NCI-H82 treated with DMSO at 0.1 percent for 48 hours (cell line): ENCODE data around the gene OR10P1.
"Not testable (repeated sequence)": the region's sequence is repeated elsewhere in the genome, so short reads cannot be mapped to it uniquely, and the experiment has no call there.

Experiments used
- DNase-seq: peaks from one replicate; lab custom pipeline; 2025; ENCODE audit not compliant: unreplicated experiment; lab: John Stamatoyannopoulos, UW

The OR10P1 gene

GRCh38 chr12:55650620-55651298 lies 14.1 kb downstream of the OR10P1 start:
- not testable (repeated sequence) for DNase-seq

DNA sequence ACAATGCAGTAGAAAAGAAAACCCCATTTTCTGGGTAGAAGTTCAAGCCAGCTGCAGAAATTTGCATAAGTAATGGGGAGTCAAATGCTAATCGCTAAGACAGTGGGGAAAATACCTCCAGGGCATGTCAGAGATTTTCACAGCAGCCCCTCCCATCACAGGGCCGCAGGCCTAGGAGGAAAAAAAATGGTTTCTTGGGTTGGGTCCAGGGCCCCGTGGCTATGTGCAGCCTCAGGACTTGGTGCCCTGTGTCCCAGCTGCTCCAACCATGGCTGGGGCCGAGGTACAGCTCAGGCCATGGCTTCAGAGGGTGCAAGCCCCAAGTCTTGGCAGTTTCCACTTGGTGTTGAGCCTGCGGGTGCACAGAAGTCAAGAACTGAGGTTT lies 14.6 kb downstream of the OR10P1 start:
- DNase-seq: no peak

- no peak for DNase-seq
Measured at GRCh38 chr12:55652352-55652751, 15.7 kb downstream of the OR10P1 start.

GRCh38 chr12:55653031-55653430 lies 16.3 kb downstream of the OR10P1 start:
- no peak for DNase-seq

- no peak for DNase-seq
Measured at GRCh38 chr12:55654511-55655214, 18.0 kb downstream of the OR10P1 start.

DNA sequence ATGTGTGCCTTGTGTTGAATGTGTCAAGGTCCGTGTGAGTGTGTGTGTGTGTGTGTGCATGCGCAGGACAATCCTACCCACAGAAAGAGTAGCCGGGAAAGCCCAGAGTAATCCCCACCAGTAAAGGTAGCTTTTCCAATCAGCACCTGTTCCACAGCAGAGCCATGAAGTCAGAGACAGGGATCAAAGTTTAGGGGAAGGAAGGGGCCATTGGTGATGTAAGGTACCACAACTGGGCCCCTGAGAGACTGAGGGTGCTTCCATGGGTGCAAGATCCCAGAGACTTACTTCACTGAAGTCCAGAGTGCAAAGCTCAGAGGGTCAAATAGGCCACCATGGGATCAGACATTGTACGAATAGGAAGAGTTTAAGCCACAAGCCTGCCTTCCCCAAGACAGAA lies 20.5 kb downstream of the OR10P1 start:
- no peak for DNase-seq

DNA sequence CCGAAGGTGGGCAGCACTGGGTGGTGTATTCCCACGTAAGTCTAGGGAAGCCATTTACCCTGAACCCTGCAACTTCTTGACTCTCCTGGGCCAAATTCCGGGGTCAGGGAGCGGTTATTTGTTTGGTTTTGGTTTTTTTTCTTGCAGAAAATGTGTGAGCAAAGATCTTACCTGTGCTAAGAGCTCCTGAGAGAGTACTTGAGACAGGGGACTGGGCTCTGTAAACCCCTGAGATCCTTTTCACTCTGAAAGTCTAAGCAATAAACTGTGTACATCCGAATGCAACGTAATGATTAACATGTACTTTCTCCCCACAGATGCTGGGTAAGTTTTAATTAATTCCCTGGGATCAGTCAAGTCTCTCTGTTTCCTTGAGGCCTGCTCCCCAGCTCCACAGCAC lies 21.5 kb downstream of the OR10P1 start:
- DNase-seq: no peak

DNA sequence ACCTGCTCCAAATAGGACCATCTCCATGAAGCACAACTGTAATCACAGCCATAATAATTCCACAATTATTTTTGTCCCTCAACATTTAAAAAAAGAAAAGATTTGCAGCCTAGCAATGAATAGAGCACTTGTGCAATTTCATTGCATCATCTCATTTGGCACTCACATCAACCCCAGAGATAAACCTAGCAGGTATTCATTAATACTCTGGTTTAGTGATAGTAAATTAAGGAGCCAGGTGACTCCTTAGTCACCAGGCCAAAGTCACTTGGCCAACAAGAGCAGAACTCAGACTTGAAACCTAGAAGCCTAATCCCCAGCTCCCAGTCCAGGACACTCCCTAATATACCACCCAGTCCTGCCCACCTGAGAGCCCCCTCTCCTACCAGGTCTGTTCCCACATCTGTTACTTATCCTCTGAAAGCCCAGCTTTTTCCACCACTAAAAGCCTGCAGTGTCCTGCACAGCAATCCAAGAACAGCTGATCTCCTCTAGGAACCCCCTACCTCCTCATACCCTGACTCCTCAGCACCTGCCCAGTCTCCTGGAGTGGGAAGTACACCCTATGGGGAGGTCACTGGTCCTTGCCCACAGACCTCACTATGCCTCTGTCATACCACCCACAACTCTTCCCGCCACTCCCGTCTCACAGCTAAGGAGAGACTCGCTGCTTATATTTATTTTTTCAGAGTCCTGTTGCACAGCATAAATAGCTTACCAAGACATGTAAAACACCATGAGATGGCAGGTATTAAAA lies 22.1 kb downstream of the OR10P1 start:
- DNase-seq: no peak

GRCh38 chr12:55659486-55660385 lies 23.0 kb downstream of the OR10P1 start:
- no peak for DNase-seq

DNA sequence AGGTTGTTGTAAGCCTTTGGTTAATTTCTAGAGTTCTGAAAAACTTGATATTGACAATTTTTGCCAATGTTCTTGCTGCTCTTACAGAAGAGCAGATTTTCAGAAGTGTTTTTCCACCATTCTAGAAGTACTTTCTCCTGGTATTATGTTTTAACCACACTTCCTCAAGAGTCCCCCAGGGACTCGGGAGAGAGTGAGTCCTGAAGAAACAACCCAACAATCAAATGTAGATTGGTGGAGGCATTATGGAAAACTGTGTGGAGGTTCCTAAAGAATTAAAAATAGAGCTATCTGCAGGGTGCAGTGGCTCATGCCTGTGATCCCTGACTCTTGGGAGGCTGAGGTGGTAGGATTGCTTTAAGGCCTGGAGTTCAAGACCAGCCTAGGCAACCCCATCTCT lies 26.7 kb downstream of the OR10P1 start:
- DNase-seq: no peak

DNA sequence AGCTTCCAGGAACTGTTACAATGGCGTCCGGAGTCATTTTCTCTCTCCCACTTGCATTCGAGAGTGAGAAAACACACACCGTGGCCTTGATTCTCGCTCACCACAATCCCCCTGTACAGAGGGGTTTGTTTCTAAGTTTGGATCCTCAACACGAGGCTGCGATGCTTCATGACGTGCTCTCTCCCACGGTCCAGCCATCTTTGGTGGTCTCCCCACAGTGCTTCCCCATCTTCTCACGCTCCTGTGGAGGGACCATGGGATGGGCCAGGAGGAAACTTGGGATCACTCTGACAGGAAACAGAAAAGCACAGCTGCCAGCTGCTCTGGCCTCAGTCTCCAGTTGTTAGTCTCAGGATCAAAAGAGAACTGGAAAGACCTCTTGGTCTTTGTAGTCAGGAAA lies 28.1 kb downstream of the OR10P1 start:
- no peak for DNase-seq

DNA sequence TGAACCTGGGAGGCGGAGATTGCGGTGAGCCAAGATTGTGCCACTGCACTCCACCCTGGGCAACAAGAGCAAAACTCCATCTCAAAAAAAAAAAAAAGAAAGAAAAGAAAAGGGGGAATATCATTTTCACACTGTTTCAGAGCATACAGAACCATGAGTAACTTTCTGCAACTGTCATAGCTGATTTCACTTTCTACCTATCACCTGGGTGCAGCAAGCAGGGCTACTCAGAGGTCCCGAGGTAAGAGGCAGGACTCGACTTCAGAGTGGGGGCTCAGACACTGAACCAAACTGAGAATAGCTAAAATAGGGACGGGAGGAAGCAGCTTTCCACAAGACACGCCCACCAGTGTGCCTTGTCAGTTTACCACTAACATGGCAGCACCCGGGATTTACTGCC lies 29.8 kb downstream of the OR10P1 start:
- no peak for DNase-seq

DNA sequence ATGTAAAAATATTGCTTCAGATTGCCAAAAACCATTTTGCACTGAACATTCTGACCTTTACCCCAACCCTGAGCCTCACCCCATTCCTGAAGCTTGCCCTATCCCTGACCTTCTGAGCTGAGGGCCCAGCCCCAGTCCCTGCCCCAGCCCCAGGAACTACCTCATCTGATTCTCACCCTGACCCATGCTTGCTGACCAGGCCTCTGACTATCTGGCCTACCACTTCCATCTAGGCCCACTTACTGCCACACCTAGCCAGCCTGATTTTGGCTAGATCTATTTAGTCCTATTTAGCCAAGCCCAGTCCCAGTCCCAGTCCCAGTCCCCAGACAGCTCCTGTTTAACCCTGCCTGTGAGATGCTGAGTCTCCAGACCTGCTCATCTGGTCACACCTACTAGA lies 33.6 kb downstream of the OR10P1 start:
- no peak for DNase-seq

DNA sequence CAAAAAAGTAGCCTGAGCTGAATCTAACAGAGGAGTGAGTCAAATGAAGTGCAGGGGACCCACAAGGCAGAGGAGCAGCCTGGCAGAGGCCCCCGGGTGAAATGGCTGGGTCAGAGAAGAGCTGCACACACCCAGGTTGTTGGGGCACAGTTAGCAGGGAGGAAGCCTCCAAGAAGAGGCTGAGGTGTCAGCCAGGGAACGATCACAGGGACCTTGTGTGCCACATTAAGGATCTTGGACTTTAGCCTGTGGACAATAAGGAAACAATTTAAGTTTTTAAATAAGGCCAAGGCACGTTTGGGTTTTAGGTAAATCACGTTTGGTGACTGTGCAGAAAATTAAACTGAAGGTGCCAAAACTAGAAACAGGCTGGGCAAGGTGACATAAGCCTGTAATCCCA lies 35.1 kb downstream of the OR10P1 start:
- DNase-seq: no peak

GRCh38 chr12:55673638-55674037 lies 36.9 kb downstream of the OR10P1 start:
- DNase-seq: no peak

DNA sequence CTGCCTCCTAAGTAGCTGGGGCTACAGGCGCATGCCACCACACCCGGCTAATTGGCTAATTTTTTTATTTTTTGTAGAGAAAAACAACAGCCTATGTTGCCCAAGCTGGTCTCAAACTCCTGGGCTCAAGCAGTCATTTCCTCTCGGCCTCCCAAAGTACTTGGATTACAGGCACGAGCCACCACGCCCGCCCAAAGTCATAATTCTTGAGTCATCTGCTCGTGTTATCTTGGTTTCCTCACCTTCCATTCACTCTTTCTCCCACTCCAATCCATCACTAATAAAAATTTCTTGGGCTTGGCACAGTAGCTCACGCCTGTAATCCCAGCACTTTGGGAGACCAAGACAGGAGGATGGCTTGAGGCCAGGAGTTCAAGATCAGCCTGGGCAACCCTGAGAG lies 39.0 kb downstream of the OR10P1 start:
- DNase-seq: no peak

- DNase-seq: no peak
Measured at GRCh38 chr12:55676707-55677106, 40.0 kb downstream of the OR10P1 start.

- no peak for DNase-seq
Measured at GRCh38 chr12:55679691-55680090, 43.0 kb downstream of the OR10P1 start.

GRCh38 chr12:55681142-55682077 lies 44.7 kb downstream of the OR10P1 start:
- DNase-seq: no peak
